Activated CD8-positive, alpha-beta memory T cell treated with anti-CD3 and anti-CD28 coated beads for 36 hours (primary cell): Measurements from ENCODE around the gene AGGF1. TPM values are rescaled to one million over a fixed set of nuclear protein-coding genes. Genes with fewer than 3 reads are reported as not detected.
"Not testable (repeated sequence)": the region's sequence is repeated elsewhere in the genome, so short reads cannot be mapped to it uniquely, and the experiment has no call there.

Experiments
- CTCF ChIA-PET: fragments of 350-600 bp; sonication (Branson Sonifier 250); formaldehyde crosslinking; loops from one replicate; lab custom pipeline; 2021; ENCODE audit warnings: antibody characterized with exemption; lab: Charles Lee
- POLR2A ChIA-PET: fragments of 350-600 bp; sonication (Branson Sonifier 250); formaldehyde crosslinking; loops from one replicate; lab custom pipeline; 2021; ENCODE audit warnings: antibody characterized with exemption; lab: Charles Lee
- total RNA-seq, 2 experiments: library from RNA; stranded (reverse); gene quantifications; one replicate each; pipeline ENCODE4 v1.2.3, GENCODE V29; 2021

The AGGF1 gene
- total RNA-seq, 2 experiments from 2014 or later: 31.6 to 34.4 TPM

- ChIA-PET POLR2A (no interaction called here), CTCF (interaction anchor here (0.5 to 2.4 kb wide), 8 partner anchors 9 to 415 kb away, joined by 3 to 17 read pairs (median 6); partner anchors contain the start of genes AGGF1, WDR41 and ZBED3)
These were observed 47.6 kb downstream of the AGGF1 start for GRCh38 chr5:77077829-77078176.

GRCh38 chr5:77080479-77080878 lies 50.3 kb downstream of the AGGF1 start:
- CTCF ChIA-PET, POLR2A ChIA-PET: not testable (repeated sequence)

DNA sequence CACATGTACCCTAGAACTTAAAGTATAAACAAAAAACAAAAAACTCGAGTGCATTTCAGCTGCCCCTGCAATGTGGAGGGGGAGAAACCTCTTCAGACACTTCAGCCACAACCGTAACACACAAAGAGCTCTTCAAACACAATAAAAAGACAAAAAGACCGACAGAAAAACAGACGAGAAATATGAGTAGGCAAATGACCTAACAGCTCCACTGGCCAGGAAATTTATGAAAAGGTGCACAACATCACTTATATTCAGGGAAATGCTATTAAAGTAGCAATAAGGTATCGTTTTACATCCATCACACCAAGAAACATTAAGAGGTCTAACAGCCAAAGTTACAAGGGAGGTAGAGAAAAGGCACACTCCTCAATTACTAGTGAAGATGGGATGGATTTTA lies 50.7 kb downstream of the AGGF1 start:
- POLR2A ChIA-PET: no interaction called here
- CTCF ChIA-PET: no interaction called here

DNA sequence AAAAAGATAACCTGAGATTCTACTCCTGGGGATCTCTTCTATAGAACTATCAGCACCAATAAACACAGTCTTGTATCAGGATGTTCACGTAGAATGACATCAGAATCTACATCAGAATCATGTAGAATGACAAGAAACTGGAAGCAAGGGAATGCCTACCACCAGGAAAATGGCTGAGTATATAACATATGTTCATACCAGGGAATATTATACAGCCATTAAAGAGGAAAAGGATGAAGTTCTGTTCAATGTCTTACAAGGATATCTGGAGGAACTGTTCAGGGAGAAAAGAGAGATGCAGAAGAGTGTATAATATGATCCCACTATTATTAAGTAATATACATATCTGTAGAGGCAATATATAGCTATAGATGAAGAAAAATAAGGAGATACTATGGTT lies 52.1 kb downstream of the AGGF1 start:
- ChIA-PET CTCF (interaction anchor here (0.7 kb wide), 1 partner anchor 291 kb away, joined by 6 read pairs; no protein-coding TSS in a partner anchor), POLR2A (no interaction called here)

GRCh38 chr5:77083088-77083487 lies 52.9 kb downstream of the AGGF1 start:
- ChIA-PET POLR2A (no interaction called here), CTCF (no interaction called here)

DNA sequence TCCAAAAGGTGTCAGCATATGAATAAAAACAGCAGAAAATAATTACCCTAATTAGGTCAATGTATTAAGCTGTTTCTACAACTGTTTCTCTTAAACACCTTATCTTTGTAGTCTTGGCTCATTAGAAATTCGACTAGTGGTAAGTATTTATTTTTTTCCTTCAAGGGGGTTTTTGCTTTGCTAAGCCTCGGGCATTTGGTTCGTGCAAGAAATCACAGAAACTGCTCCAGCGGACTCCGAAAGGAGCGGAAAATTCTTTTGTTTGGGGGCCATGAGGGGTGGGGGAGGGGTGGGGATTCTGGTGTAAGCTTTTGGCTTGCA lies 56.1 kb downstream of the AGGF1 start:
- ChIA-PET POLR2A (interaction anchor here (0.8 to 1.0 kb wide), 2 partner anchors 55 to 406 kb away, joined by 3 read pairs; partner anchors contain the start of gene WDR41), CTCF (interaction anchor here (0.5 to 2.7 kb wide), 2 partner anchors 9 to 815 kb away, joined by 3 to 17 read pairs; no protein-coding TSS in a partner anchor)

- CTCF ChIA-PET: interaction anchor here (0.5 to 2.7 kb wide), 3 partner anchors 10 to 815 kb away, joined by 3 to 17 read pairs (median 3); no protein-coding TSS in a partner anchor
- POLR2A ChIA-PET: interaction anchor here (0.8 to 1.2 kb wide), 5 partner anchors 10 to 406 kb away, joined by 3 read pairs; partner anchors contain the start of gene WDR41
These were observed 56.7 kb downstream of the AGGF1 start, which contains the start of gene ZBED3 for GRCh38 chr5:77086689-77087483. ZBED3 (minus strand) TSS chr5:77087285; CDS start chr5:77077878, 9,407 bp downstream.

GRCh38 chr5:77087484-77088261 lies 57.5 kb downstream of the AGGF1 start:
- POLR2A ChIA-PET: interaction anchor here (0.8 to 1.2 kb wide), 3 partner anchors 11 to 404 kb away, joined by 3 read pairs; partner anchors contain the start of gene WDR41
- CTCF ChIA-PET: interaction anchor here (1.6 to 2.7 kb wide), 2 partner anchors 10 to 43 kb away, joined by 3 to 17 read pairs; no protein-coding TSS in a partner anchor

GRCh38 chr5:77095189-77095588 lies 65.0 kb downstream of the AGGF1 start:
- CTCF ChIA-PET: no interaction called here
- POLR2A ChIA-PET: no interaction called here

GRCh38 chr5:77101298-77101697 lies 71.1 kb downstream of the AGGF1 start:
- POLR2A ChIA-PET: no interaction called here
- CTCF ChIA-PET: interaction anchor here (0.6 kb wide), 1 partner anchor 139 kb away, joined by 3 read pairs; no protein-coding TSS in a partner anchor

- ChIA-PET CTCF (no interaction called here), POLR2A (no interaction called here)
These were observed 72.3 kb downstream of the AGGF1 start for GRCh38 chr5:77102549-77102948.

- CTCF ChIA-PET: no interaction called here
- POLR2A ChIA-PET: no interaction called here
These were observed 73.3 kb downstream of the AGGF1 start for GRCh38 chr5:77103457-77103856.

DNA sequence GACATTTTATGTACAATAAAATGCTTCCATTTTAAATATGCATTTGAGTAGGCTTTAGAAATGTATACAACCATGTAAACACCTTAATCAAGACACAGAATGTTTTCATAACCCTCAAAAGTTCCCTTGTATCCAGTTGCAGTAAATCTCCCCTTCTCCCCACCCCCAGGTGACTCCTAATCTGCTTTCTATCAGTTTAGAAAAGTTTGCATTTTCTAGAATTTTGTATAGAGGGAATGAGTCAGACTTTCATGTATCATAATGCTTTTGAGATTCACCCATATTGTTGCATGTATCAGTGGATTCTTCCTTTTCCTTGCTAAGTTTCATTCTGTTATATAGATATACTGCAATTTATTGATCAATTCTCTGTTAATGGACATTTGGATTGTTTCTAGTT lies 74.6 kb downstream of the AGGF1 start:
- CTCF ChIA-PET: no interaction called here
- POLR2A ChIA-PET: no interaction called here

- CTCF ChIA-PET, POLR2A ChIA-PET: not testable (repeated sequence)
These were observed 76.8 kb downstream of the AGGF1 start for GRCh38 chr5:77107035-77107434.

Other genes starting within 250 kb of the AGGF1 start
- 1 to 10 TPM; 2.5 to 2.8 TPM for gene F2RL1, start 211.4 kb upstream of the AGGF1 start, total RNA-seq
- gene S100Z, start 180.4 kb upstream of the AGGF1 start, total RNA-seq: under 1 TPM in 1 of 2 experiments, not detected in 1; 0.23 TPM
- gene CRHBP, start 77.4 kb upstream of the AGGF1 start, total RNA-seq: not detected
- gene ZBED3, start 56.9 kb downstream of the AGGF1 start, total RNA-seq: 1 to 10 TPM; 2.2 to 2.6 TPM
- gene PDE8B, start 180.3 kb downstream of the AGGF1 start, total RNA-seq: not detected